Right renal pelvis (tissue), 4 donors: ENCODE results near the gene CASP5. TPM values are rescaled to one million over a fixed set of nuclear protein-coding genes. Genes with fewer than 3 reads are reported as not detected.
A peak's percentile ranks its signal among the peaks of the same experiment; 100 is the strongest.
"Not testable (repeated sequence)": the region's sequence is repeated elsewhere in the genome, so short reads cannot be mapped to it uniquely, and the experiment has no call there.

Experiments
- DNase-seq, 4 donors: peaks; one replicate each; pipeline ENCODE4 v3.0.0-alpha.2; 2013; ENCODE audit warnings: low read depth in 4 of 4, low spot score in 3 of 4, missing footprints in 1 of 4
- polyA plus RNA-seq, 4 donors: library from polyadenylated mRNA; unstranded; fragments of 120-200 nt; gene quantifications; one replicate each; pipeline ENCODE4 v1.2.1, GENCODE V29; 2013; ENCODE audit not compliant: insufficient read length in 4 of 4

Gene CASP5
- not detected for polyA plus RNA-seq

DNA sequence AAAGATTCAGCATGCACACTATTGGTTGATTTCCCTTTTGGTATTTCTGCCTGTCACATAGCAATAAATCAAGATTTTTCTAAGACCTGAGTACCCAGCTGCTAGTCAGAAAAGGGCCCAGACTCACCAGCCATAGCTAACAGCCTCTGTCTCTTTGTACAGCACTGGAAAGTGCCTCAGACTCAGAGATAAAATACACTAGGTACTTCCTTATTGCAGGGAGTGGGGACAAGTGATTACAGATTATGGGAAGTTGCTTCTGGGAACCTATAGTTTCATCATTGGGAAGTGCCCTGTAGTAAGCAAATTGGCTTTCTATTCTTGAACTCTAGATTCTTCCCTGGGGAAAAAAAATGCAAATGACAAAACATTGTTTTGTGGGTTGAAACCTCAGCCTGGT is at the start of gene CASP5:
CASP5 (minus strand) TSS at position 166 of the 400 bp plus-strand sequence; CDS start at position 134, 32 bp downstream.
- no peak for DNase-seq

DNA sequence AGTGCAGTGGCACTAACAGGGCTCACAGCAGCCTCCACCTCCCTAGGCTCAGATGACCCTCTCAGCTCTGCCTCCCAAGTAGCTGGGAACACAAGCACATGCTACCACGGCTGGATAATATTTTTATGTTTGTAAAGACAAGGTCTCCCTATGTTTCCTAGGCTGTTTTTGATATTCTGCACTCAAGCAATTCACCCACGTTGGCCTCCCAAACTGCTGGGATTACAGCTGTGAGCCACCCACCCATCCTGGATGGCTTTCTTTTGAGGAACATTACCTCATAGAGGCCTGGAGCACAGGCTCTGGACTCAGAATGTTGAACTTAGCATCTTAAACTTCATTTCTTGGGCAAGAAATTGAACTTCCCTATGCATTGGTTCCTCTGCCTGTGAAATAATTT is 49.1 kb upstream of the CASP5 start:
- DNase-seq = not testable (repeated sequence)

DNA sequence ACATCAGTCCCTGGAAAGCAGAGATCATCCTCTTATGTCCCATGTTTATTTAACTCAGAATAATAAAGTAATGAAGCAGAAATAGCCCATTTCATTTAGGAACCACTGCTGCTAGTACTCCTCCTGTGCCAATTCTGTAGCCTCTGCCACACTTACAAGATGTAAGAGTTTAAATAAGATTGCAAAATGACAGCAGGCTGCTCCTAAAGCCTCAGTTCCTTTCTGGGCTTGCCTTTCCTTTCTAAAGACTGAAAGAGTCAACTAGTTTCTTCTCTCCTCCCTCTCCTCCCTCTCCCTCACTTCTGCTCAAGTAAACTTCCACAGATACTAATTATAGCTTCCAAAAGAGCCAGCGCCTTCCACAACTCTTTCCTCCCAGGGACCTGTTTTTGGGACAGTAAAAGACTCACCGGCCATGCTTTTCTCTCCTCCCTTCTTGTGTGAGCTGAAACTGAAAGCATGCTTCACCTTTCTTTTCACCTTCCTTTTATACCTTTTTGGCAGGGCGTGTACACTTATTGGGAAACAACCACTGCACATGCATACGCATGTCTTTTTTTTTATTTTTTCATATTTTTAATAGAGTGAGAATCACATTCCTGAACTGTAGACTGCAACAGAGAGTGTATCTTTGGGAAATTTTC is 48.2 kb upstream of the CASP5 start:
- DNase-seq = no peak

DNA sequence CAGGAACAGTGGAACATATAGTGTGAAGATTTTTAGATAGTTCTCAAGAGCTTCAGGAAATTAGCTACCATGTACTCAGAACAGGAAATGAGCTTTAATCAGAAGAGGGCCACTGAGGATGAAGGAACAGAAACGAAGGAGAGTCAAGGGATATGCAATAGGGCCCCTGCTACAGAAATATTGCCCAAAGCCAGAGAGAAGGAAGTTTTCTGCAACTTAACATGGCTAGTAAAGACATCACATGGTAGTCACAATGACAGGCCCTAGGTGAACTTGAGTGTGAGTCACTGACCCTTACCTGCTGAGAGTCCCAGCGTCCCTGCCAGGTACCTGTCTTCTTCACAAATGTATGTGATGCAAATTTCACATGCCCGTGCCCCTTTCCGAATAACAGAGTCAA is 47.3 kb upstream of the CASP5 start:
- no peak for DNase-seq

DNA sequence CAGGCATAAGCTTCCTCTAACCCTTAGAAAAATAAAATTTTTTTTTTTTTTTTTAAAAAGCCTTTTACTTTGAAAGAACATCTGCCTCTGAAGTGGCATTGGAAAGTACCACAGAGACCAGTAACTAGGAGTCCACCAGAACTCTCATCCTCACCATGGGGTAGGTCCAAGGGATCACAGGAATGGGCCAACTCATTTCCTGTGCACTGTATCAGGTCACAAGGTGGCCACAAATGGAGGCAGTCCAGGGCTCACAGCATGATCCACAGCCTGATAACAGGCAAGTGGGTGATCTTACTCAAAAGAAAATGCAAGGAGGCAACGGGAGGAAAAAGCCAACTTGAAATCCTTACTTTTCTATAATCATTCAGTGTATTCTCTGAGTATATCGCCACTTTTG is 46.8 kb upstream of the CASP5 start:
- not testable (repeated sequence) for DNase-seq

DNA sequence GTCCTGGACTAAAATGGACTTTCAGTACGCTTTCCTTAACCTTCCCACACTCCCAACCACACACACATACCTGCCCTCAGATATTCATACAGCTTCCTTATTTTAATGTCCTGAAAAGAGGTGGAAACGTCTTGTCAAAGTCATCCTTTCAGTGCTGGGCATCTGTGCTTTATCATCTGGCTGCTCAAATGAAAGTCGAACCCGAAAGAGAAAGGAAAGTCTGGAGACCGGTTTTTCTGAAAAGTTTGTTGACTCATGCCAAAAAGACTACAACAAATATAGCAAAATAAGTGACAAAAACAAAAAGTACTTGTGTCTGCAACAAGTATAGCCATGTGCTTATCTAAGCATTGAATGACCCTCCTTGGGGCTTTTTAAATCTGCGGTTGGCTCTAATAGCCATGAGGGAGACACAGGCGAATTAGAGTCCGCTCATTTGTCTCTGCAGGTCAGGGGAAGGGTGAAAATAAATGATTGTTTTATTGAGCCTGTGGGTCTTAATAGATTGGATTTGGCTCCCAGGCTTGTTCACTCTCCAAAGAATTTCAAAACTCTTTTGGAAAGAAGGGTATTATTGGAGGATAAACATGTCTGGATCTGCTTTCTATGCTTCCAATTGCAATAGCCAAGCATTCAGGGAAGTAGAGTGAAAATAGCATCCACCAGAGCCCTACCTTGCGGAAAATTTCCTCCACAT is 40.4 kb upstream of the CASP5 start:
- DNase-seq = not testable (repeated sequence)

DNA sequence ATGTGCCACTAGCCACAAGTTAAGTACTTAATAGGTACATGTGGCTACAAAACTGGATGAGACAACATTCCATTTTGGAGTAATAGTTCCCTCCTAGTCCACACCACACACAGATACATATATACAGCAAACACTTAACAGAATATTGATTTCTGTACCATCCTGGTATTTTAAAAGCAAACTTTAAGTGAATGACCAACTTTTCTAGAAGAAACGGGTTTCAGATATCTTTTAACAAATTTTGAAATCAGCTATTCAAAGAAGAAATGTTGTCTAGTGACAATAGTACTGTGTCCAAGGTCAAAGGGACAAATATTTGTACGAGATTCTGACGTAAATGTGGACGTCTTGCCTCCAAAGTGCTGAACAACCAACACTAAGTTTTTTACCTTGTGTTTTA is 34.5 kb upstream of the CASP5 start:
- DNase-seq = no peak

DNA sequence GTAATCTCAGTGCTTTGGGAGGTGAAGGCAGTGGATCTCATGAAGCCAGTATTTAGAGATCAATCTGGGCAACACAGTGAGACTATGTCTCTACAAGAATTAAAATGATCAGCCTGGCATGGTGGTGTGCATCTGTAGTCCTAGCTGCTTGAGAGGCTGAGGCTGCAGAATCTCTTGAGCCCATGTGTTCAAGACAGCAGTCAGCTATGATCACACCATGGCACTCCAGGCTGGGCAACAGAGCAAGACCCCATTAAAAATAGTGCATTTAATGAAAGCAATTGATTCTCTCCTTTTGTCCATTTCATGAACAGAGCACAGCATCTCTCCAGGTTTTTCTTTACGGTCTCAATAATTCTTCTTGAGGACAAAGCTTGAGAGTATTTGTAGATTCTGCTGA is 33.5 kb upstream of the CASP5 start:
- no peak for DNase-seq

DNA sequence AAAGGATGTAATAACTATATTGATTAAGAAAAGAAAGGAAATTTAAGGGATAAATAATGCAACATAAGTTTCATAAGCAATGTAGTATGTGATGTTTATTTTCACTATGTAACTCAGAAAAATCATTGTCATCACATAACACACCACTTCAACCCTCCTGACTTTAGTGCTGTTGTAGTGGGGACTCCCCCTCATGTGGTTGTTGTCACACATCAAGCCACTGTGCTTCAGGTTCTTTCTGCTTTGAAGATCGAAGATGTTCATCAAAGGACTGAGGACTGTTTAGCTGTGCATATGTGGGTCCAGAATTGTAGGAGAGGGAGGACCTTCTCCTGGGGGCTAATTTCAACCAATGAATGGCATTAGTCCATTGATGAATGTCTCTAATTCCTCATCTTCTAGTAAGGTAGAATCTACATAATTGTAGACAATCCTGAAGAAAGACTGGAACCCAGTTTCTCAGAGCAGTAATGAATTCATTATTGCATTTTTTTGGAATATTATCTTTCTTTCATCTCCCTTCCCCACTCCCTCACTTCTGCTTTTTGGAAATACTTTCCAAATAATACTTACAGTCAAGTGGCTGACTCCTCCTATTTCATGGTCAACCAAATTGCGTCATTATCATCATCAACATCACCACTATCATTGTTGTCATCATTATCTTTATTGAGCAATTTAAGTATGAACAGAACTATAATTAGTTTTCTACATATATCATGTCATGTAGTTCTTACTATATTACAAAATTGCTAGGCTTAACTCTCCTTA is 31.9 kb upstream of the CASP5 start:
- no peak for DNase-seq

DNA sequence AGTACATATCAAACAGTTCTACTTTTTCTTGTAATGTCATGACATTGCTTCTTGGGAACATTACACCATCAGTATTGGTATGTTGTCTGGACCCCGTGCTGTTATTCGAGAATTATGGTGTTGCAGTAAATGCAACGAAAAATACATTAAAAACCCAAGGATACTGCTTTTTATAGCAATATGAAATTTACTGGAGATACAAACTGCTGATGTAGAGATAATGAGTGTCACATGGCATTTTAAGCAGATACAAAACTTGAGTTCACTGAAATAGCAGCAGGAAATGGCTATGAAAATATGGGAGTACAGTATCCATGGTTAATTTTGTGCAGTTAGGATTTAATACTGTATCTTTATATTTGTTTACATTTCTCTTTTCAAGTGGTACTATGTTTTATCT is 29.5 kb upstream of the CASP5 start:
- DNase-seq = no peak

DNA sequence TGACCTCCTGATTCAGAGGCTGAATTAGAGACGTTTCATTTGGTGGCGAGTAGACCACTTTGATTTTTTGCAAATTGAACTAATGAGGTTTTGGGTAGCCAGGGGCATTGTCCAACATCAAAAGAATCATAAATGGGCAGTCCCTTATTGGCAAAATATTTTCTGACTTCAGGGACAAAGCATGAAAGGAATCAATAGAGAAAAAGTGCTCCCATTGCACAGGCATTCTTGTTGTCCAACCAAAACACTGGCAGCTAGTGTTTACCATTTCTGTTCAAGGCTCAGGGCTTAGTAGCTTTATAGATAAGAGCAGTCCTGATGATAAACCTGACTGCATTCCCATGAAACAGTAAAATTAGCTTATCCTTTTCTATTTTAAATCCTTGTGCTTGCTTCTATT is 28.6 kb upstream of the CASP5 start:
- no peak for DNase-seq

DNA sequence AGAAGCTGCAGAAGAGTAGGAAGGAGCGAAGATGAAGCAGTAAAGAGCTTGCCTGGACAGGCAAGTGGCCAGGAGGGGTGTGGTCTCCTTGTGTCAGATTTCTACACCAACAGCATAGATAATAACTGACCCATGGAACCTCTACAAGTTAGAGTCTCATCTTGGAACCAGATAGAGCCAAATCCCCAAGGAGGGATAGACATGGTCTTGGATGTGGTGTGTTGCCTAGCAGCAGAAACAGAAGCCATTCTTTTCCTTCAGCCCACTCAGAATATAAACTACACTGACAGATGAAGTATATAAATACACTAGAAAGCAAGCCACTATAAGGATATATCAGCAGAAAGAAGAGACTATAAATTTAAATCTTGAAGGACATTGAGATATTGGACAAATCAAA is 26.5 kb upstream of the CASP5 start:
- no peak for DNase-seq

DNA sequence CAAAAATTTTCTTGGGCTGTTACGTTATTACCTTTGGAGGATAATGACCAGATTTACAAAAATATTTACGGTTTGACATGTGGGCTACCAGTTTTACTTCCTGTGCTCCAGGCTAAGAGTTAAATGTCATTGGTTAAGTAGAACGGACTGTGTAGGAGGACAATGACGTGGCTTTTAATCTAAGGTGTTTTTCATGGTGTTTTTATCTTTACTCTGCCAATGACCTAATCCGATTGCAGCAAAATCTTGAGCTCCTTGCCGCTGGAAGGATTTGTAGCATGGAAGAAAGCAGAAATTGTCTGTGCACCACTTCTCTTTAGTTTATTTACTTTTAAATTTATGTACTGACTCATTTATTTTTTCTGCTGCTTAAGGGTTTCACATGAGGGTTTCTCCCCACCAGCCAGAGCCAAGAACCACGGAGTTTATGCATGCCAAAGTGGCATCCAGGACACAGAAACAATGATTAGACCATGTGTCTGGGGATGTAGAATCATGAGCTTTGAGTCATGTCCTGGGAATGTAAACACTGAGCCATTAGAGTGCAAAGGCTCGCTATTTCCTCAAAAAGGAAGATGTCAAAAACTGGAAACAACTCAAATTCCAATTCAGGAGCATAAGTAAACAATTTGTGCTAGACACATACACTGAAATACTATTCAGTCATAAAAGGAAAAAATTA is 24.1 kb upstream of the CASP5 start:
- DNase-seq = no peak

DNA sequence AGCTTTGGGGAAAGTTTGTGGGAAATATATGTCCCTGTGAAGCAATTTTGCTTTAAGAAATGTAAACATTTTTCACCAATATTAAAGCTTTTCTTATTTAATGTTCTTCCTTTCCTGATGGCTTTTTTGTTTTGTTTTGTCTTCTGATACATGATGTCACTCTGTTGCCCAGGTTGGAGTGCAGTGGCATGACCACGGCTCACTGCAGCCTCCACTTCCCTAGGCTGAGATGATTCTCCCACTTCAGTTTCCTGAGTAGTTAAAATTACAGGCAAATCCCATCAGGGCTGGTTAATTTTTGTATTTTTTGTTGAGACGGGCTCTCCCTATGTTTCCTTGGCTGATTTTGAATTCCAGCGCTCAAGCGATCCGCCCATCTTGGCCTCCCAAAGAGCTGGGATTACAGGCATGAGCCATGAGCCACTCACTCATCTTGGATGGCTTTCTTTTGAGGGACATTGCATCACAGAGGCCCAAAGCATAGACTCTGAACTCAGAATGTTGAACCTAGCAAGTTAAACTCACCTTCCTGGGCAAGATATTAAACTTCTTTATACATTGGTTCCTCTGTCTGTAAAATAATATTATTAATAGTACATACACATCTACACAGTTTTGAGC is 22.8 kb upstream of the CASP5 start:
- no peak for DNase-seq

DNA sequence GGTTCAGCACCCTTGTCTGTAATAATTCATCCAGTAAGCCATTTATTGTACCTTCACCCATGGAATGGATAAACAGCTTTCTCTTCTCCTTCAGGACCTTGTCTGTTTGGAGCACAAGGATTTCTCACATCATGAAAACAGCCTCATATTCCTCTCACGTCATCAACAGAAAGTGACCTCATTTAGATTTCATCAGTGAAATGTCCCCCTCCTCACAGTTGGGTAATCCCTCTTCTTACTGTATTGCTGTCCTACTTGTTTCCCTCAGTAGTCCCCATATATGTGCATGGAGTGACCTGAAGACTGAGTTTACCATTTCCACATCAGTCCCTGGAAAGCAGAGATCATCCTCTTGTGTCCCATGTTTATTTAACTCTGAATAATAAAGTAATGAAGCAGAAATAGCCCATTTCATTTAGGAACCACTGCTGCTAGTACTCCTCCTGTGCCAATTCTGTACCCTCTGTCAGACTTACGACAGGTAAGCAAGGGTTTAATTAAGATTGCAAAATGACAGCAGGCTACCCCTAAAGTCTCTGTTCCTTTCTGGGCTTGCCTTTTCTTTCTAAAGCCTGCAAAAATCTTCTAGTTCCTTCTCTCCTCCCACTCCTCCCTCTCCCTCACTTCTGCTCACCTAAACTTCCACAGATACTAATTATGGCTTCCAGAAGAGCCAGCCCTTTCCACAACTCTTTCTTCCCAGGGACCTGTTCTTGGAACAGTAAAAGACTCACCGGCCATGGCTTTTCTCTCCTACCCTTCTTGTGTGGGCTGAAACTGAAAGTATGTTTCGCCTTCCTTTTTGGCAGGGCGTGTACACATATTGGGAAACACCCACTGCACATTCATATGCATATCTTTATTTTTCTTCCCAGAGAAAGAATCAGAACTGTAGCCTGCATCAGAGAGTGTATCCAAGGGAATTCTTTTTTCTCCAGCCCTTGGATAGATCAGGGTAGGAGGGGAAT is 21.9 kb upstream of the CASP5 start, which contains the start of gene CARD16:
CARD16 (minus strand) TSS at position 779 of the 968 bp plus-strand sequence; CDS start at position 741, 38 bp downstream.
- DNase-seq = not testable (repeated sequence)

DNA sequence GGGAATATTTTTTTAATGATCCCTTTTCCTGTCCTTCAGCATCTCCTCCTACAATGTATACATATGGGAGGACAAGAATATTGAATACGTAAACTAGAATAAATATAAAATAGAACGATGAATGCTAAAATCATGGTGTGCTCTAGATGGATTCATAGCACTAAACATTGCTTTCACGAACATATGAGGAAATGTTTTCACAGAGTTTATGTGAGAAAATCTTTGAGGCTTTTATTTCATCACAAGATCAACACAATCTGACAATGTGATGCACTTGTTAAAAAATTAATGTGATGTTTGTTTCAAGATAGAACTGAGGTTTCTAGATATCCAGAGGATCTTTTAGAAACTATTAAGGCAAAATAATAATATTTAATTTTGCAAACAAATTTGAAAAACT is 19.2 kb upstream of the CASP5 start:
- DNase-seq = no peak

DNA sequence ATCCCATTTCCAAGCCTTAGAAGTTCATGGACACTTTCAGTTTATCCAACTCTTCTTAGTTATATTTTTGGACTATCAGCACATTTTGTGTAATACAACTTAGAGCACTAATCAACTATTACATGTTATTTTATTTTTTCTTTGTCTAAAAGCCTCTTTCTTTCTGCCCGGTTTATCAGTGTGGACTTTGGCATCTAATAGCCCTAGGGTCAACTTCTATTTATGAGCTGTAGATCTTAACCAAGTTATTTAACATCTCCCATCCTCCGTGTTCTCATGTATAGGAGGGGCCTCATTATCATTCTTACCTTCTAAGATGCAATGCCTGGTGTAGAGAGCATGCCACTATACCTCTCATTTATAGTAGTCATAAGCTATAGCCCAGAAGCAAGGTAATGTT is 17.7 kb upstream of the CASP5 start:
- DNase-seq = no peak

DNA sequence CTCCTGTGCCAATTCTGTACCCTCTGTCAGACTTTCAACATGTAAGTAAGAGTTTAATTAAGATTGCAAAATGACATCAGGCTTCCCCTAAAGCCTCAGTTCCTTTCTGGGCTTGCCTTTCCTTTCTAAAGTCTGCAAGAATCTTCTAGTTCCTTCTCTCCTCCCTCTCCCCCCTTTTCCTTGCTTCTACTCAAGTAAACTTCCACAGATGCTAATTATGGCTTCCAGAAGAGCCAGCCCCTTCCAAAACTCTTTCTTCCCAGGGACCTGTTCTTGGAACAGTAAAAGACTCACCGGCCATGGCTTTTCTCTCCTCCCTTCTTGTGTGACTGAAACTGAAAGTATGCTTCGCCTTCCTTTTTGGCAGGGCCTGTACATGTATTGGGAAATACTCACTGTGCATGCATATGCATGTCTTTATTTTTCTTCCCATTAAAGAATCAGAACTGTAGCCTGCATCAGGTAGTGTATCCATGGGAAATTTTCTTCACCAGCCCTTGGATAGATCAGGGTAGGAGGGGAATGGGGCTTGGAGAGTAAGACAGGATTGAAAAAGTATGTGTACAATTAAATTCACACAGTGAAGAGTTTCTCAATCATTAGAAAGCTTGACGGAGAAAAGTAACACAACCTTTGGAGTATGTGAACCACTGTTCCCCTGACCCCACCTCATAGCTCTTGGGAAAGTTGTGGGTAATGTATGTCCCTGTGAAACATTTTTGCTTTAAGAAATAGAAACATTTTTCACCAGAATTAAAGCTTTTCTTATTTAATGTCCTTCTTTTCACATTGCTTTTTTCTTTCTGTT is 12.0 kb upstream of the CASP5 start, which contains the start of gene CASP1:
CASP1 (minus strand) TSS at position 332 of the 808 bp plus-strand sequence; CDS start at position 301, 31 bp downstream.
- peak in 1 of 4 donors; percentile 4 for DNase-seq
